Thymus (tissue), 11 donors: ENCODE results near the gene MDC1. TPM values are rescaled to one million over a fixed set of nuclear protein-coding genes. Genes with fewer than 3 reads are reported as not detected.

ENCODE experiments used
- DNase-seq, 9 donors: peaks; one replicate each; pipeline ENCODE4 v3.0.0-alpha.2; 2013; ENCODE audit warnings: low spot score in 9 of 9, low read depth in 6 of 9, missing footprints in 1 of 9
- H3K27ac ChIP-seq, 2 donors: one replicate each; pipeline ENCODE4 v1.5.1; 2013; ENCODE audit warnings: control low read depth in 1 of 2, low read depth in 1 of 2, low read length in 1 of 2, mild to moderate bottlenecking in 1 of 2, moderate library complexity in 1 of 2
- H3K27me3 ChIP-seq, 2 donors: one replicate each; pipeline ENCODE4 v1.5.1; 2013; ENCODE audit warnings: low read length in 1 of 2; ENCODE audit not compliant: control insufficient read depth in 2 of 2, insufficient read depth in 1 of 2
- H3K36me3 ChIP-seq, 2 donors: one replicate each; pipeline ENCODE4 v1.5.1; 2013; ENCODE audit warnings: low read length in 1 of 2, mild to moderate bottlenecking in 1 of 2, moderate library complexity in 1 of 2; ENCODE audit not compliant: control insufficient read depth in 2 of 2, insufficient read depth in 2 of 2
- H3K4me1 ChIP-seq, 2 donors: one replicate each; pipeline ENCODE4 v1.5.1; 2013; ENCODE audit warnings: low read length in 2 of 2; ENCODE audit not compliant: control insufficient read depth in 2 of 2, insufficient read depth in 2 of 2
- H3K4me3 ChIP-seq, 2 donors: one replicate each; pipeline ENCODE4 v1.5.1; 2013; ENCODE audit warnings: low read length in 2 of 2, control low read depth in 1 of 2, mild to moderate bottlenecking in 1 of 2
- H3K9me3 ChIP-seq, 2 donors: one replicate each; pipeline ENCODE4 v1.5.1; 2013; ENCODE audit warnings: low read length in 1 of 2, mild to moderate bottlenecking in 1 of 2; ENCODE audit not compliant: control insufficient read depth in 2 of 2, insufficient read depth in 1 of 2
- WGBS: extraction: QIAGEN DNeasy Blood & Tissue Kit; methylation state at CpG from one replicate; pipeline ENCODE4 v1.1.7; 2013; 5-methylcytosine and 5-hydroxymethylcytosine counted together
- polyA plus RNA-seq: library from polyadenylated mRNA; stranded (reverse); fragments of 200-250 nt; gene quantifications from one replicate; pipeline ENCODE4 v1.2.3, GENCODE V29; 2013
- total RNA-seq: library from RNA; stranded (reverse); fragments of 120-200 nt; gene quantifications from one replicate; pipeline ENCODE4 v1.2.4, GENCODE V29; 2013
- donor health status: healthy.

The MDC1 gene
- total and polyA plus RNA-seq, 2 donors: 7.6 to 21.6 TPM

DNA sequence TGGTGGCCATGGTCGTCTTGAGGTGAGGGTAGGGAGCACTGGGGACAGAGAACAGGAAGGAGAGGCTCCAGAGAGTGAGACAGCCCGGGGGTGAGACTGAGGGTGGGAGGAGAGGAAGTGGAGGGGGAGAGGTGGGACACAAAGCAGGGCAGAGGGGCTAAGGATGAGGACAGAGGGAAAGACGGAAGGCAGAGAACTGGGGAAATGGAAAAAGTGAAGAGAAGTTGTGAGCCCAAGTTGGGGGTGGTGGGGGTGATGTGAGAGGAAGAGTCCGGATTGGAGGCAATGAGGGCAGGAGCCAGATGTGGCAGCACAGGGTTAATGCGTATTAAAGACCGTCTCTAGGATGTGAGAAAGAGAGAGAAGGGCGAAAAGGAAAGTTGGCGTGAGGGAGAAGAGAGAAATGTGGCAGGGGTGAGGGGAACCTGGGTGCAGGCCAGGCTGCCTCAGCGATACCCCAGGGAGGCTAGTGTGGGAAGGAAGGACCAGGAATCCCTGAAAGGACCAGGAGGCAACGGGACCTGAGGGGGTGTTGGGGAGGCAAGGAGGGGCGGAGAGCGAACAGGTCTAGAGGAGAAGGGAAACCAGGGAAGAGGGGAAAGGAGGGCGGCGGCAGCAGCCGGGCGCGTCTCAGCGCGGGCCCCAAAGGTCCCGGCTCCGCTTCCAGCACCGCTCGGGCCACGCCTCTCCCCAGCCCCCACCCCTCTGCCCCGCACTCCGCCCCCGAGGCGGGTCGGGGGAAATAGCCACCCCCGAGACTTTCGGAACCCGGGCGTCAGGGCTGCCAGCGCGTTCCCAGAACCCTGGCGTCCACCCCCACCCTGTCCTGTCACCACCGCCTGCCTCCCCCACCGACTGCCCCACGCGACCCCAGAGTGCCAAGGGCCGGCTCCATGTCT, 30.8 kb downstream of the MDC1 start, which contains the start of gene PPP1R18:
Gene PPP1R18, minus strand, starts transcription at position 637 of the 899 bp plus-strand sequence. Its CDS starts 627 bp downstream, at position 10.
- Histone ChIP-seq H3K9me3 (peaks cover 0 to 8% of the 10 kb centered on the region in 2 donors), H3K4me3 (peak within 1 kb of the TSS; percentile 65 to 89), H3K27me3 (no peaks in the 10 kb centered on the region), H3K4me1 (peaks cover 30 to 84% of the 10 kb centered on the region in 2 donors), H3K36me3 (peaks cover under 1 to 13% of the 10 kb centered on the region in 2 donors), H3K27ac (peak within 1 kb of the TSS; percentile 98 to 99)
- DNase-seq: peak in 3 of 9 donors; percentile 23 to 81 (median 70)
- WGBS: under 1% methylated on average over 41 of the region's 41 CpGs

- DNase-seq: peak in 3 of 9 donors; percentile 7 to 47 (median 20)
- Histone ChIP-seq H3K36me3 (peaks cover 5 to 19% of the 10 kb centered on the region in 2 donors), H3K27me3 (no peaks in the 10 kb centered on the region), H3K9me3 (peaks cover 0 to 8% of the 10 kb centered on the region in 2 donors), H3K4me3 (peak overlapping the region; percentile 65 to 89), H3K4me1 (peaks cover 33 to 85% of the 10 kb centered on the region in 2 donors), H3K27ac (peak overlapping the region; percentile 98 to 99)
- WGBS: 24% methylated on average over 29 of the region's 29 CpGs
These were observed 31.7 kb downstream of the MDC1 start for GRCh38 chr6:30685157-30686008.

GRCh38 chr6:30684386-30685156, 32.5 kb downstream of the MDC1 start:
- Histone ChIP-seq H3K9me3 (peaks cover 0 to 8% of the 10 kb centered on the region in 2 donors), H3K4me1 (peaks cover 35 to 85% of the 10 kb centered on the region in 2 donors), H3K27ac (peak overlapping the region; percentile 98 to 99), H3K36me3 (peaks cover 13 to 27% of the 10 kb centered on the region in 2 donors), H3K4me3 (peak overlapping the region; percentile 65 to 89), H3K27me3 (no peaks in the 10 kb centered on the region)
- DNase-seq: peak in 4 of 9 donors; percentile 33 to 82 (median 66)
- 7% methylated on average over 21 of the region's 21 CpGs for WGBS

DNA sequence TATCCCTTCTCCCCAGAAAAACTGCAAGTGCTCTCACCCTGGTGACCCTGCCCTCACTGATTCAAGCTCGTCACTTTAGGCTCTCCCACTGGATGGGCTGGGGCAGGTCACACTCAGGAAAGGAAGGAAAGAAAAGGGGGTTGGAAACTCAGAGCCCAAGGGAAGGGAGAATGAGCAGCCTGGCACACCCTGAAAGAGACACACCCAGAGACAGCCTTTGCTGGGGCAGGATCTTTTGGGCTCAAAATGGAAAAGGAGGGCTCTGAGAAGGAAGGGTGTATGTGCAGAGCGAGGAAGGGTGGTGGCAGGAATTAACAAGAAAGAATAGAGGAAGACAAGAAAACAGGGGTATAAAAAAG, 33.1 kb downstream of the MDC1 start:
- Histone ChIP-seq H3K27me3 (no peaks in the 10 kb centered on the region), H3K27ac (peak overlapping the region; percentile 98 to 99), H3K4me3 (peak overlapping the region; percentile 65 to 89), H3K9me3 (peaks cover 0 to 8% of the 10 kb centered on the region in 2 donors), H3K36me3 (peaks cover 14 to 32% of the 10 kb centered on the region in 2 donors), H3K4me1 (peaks cover 36 to 84% of the 10 kb centered on the region in 2 donors)
- WGBS: 8% methylated on average over 2 of the region's 2 CpGs
- DNase-seq: peak in 2 of 9 donors; percentile 20 to 37

GRCh38 chr6:30683183-30683979, 33.7 kb downstream of the MDC1 start:
- Histone ChIP-seq H3K27ac (peak overlapping the region; percentile 98 to 99), H3K4me3 (peak overlapping the region; percentile 65 to 89), H3K27me3 (no peaks in the 10 kb centered on the region), H3K36me3 (peaks cover 19 to 37% of the 10 kb centered on the region in 2 donors), H3K4me1 (peaks cover 36 to 82% of the 10 kb centered on the region in 2 donors), H3K9me3 (peaks cover 0 to 8% of the 10 kb centered on the region in 2 donors)
- peak in 2 of 9 donors; percentile 15 to 37 for DNase-seq
- 2% methylated on average over 7 of the region's 7 CpGs for WGBS

DNA sequence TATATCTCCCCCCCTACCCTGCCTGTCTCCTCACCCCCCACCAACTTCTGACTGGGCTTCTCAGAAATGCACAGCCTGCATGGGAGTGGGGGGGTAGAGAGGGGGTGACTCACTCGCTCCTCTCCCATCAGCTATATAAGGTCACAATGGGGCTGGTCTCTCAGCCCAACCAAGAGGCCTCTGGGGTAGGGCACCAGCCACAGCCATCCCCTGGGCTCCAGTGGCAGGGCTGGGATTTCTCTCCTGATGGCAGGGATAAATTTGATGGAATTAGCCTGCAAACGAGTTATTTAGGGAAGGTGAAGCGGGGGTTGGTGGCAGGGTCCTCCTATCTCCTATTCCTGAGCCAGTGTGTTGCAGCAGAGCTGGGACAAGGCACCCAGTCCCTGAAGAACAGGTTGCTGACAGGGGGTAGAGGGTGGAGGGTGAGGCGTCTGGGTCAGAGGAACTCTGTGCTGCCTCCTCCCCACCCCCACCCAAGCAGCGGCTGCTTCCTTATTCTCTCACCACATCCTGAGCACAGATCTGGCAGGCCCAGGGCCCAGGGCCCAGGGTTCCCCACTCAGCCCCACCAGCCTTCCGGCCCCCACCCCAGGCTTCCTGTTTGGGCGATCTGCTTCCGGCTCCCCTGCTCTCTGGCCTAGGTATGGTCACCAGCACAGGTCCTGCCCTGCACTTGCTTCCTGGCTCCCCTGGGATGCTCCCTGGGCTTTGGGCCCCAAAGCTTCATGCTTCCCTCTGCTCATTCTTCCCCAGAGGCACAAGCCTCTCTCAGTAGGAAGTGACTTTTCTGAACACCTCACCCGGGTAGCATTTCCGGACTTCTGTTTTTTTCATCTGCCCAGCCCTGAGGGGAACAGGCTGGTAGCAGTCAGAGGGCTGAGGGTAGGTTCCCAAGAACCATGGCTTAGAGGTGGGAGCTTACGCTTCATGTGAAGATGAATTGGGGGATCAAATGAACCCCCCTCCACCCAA, 34.7 kb downstream of the MDC1 start:
- Histone ChIP-seq H3K9me3 (peaks cover 0 to 8% of the 10 kb centered on the region in 2 donors), H3K36me3 (peaks cover 29 to 45% of the 10 kb centered on the region in 2 donors), H3K27ac (peak overlapping the region; percentile 98 to 99), H3K4me1 (peaks cover 32 to 73% of the 10 kb centered on the region in 2 donors), H3K4me3 (peak overlapping the region; percentile 65 to 89), H3K27me3 (no peaks in the 10 kb centered on the region)
- peak in 7 of 9 donors; percentile 76 to 95 (median 88) for DNase-seq
- 3% methylated on average over 11 of the region's 11 CpGs for WGBS

DNA sequence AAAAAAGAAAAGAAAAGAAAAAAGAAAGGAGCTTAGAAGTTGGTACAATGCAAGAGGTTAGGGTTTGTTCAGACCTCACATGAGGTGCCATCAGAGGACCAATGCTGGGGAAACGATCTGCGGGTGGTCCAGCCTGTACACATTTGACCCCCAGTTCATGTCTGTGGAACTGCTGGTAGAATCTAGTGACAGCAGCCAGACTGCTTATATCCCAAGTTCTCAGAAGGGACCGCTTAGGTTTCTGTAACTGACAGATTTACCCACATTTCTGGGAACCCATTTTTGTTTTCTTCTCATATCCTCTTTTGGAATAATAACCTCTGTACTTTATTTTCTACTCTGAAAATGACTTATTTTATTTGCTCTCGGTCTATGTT, 35.3 kb downstream of the MDC1 start:
- peaks cover 32 to 70% of the 10 kb centered on the region in 2 donors for H3K4me1 ChIP-seq
- H3K27me3 ChIP-seq: no peaks in the 10 kb centered on the region
- H3K4me3 ChIP-seq: peak overlapping the region; percentile 65 to 89
- peak in 1 of 9 donors; percentile 7 for DNase-seq
- peaks cover 35 to 52% of the 10 kb centered on the region in 2 donors for H3K36me3 ChIP-seq
- H3K27ac ChIP-seq: peak overlapping the region; percentile 98 to 99
- 28% methylated on average over 4 of the region's 4 CpGs for WGBS
- H3K9me3 ChIP-seq: peaks cover 0 to 8% of the 10 kb centered on the region in 2 donors
